22Rv1 (cell line): ENCODE results near the gene GRIA4.

Experiments
- H3K27ac ChIP-seq: fragments of 450-650 bp; 2 replicates; pipeline ENCODE4 v1.5.1; 2017
- ZFX ChIP-seq: fragments of 450-650 bp; IDR thresholded peaks from 2 replicates; pipeline ENCODE4 v1.6.1; 2017; ENCODE audit warnings: antibody characterized with exemption, borderline replicate concordance
- TF ChIP-seq, protein P1 (sequence below): fragments of 450-650 bp; IDR thresholded peaks from 2 replicates; pipeline ENCODE4 v1.5.1; 2017; ENCODE audit warnings: mild to moderate bottlenecking

The GRIA4 gene

DNA sequence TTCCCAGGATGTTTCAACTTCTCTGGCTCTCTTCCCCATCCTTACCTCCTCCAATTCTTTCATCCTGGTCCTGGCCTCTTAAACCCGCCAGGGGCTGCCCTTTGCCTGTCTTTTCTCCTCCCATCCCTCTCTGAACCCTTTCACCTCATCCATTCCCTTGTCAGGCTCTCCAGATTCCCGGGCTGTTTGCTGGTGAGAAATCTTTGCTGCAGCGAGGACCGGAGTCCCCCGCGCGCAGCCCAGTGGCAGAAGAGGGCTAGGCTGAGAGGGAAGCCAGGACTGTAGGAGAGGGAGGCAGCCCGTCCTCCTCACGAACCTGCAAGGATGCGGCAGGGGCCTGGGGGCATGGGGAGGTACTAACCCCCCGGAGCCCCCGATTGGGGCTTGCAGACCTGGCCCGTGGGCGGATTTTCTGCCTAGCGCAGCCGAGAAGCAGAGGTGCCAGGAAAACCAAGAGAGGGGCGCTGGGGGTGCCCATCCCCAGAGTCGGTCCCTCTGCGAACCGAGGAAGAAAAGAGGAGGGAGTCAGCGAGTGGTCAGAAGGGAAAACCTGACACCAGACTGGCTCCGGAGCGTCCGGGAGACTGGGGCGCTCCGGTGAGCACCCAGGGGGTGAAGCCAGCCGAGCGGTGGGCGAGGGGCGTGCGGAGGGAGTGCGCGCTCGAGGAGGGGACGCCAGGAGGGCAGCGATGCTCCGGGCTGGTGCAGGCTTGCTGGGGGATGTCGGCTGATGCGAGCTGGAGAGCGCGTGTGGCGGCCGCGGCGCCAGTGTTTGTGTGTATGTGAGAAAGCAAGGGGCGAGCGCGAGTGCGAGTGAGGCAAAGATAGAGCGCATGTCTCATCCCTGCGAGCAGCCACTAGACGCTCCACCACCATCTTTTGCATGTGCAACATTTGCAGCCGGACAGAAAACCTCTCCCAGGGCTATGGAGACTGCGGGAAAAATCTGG lies at the start of gene GRIA4:
Gene GRIA4 (plus strand): TSS at position 242 of the 950 bp plus-strand sequence. CDS start 925 bp downstream, outside the sequence.
- peak within 1 kb of the TSS; percentile 24 for H3K27ac ChIP-seq
- TF ChIP-seq ZFX: no peak
- TF ChIP-seq, protein P1, sequence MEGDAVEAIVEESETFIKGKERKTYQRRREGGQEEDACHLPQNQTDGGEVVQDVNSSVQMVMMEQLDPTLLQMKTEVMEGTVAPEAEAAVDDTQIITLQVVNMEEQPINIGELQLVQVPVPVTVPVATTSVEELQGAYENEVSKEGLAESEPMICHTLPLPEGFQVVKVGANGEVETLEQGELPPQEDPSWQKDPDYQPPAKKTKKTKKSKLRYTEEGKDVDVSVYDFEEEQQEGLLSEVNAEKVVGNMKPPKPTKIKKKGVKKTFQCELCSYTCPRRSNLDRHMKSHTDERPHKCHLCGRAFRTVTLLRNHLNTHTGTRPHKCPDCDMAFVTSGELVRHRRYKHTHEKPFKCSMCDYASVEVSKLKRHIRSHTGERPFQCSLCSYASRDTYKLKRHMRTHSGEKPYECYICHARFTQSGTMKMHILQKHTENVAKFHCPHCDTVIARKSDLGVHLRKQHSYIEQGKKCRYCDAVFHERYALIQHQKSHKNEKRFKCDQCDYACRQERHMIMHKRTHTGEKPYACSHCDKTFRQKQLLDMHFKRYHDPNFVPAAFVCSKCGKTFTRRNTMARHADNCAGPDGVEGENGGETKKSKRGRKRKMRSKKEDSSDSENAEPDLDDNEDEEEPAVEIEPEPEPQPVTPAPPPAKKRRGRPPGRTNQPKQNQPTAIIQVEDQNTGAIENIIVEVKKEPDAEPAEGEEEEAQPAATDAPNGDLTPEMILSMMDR: no peak

DNA sequence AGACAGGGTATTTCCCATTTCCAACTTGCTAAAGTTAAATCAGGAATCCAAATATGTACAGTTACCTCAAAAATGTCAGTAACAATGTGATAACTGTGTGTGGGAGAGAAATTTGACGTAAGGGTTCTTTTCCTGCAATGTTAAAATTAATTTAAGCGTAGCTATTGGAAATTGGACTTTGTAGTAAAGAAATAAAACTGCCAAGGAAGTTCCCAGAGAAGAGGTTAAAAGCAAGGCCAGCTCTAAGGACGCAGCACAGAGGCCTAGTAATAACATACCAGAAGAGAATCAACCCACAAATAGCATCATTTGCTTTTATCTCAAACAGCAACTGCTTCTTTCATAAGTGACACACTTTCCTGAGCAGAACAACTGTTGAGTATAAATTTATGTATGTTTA lies 36.8 kb upstream of the GRIA4 start:
- H3K27ac ChIP-seq: no peak overlapping the region
- TF ChIP-seq, protein P1: no peak
- no peak for TF ChIP-seq ZFX

DNA sequence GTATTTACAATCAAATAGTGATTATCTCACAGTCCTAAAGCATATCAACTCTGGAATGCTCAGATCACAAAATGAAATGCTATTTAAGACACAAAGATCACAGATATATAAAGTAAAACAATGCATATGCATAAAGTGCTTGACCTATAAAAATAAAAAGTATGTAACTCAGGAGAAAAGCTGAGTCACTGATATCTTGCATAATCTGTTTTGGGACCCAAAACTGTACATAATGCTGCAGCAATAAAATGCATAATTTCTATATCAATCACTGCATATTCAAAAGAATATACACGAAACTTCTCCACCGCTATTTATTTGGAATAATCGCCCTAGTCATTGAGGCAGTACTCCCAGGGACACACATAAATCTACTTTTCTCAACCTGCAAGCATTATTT lies 34.9 kb upstream of the GRIA4 start:
- no peak for TF ChIP-seq ZFX
- TF ChIP-seq, protein P1: no peak
- no peak overlapping the region for H3K27ac ChIP-seq

DNA sequence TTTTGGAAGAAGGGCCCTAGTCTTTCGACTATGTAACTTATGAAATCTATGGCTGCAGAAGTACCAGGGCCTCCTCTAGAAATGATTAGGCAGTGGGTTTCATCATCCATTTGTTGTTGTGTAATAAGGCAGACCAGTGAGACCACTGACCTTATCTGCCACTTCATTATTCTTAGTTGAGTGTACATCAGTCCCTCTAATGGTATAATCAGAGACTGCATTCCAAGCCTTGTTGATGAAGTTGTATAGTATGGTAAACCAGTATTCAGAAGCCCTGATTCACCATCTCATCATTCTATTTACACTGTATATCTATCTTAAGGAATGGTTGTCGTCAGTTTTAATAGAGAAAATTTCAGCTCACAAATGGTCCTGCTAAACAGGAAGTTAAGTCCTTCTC lies 32.2 kb upstream of the GRIA4 start:
- TF ChIP-seq, protein P1: no peak; the same call in 1 of the 2 replicates
- TF ChIP-seq ZFX: no peak
- H3K27ac ChIP-seq: no peak overlapping the region

DNA sequence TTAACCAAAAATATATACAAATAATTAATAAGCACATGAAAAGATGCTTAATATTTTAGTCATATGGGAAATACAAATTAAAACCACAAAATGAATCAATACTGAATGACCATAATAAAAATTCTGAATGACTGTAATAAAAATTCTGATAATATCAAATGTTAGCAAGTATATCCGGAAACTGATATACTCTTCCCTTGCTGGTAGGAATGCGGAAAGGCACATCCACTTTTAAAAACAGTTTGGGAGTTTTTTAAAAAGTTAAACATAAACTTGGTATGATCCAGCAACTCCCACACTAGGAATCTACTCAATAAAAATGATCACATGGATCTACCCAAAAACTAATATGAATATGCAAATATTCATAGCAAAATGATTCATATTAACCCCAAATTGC lies 30.8 kb upstream of the GRIA4 start:
- TF ChIP-seq, protein P1: no peak
- TF ChIP-seq ZFX: no peak

DNA sequence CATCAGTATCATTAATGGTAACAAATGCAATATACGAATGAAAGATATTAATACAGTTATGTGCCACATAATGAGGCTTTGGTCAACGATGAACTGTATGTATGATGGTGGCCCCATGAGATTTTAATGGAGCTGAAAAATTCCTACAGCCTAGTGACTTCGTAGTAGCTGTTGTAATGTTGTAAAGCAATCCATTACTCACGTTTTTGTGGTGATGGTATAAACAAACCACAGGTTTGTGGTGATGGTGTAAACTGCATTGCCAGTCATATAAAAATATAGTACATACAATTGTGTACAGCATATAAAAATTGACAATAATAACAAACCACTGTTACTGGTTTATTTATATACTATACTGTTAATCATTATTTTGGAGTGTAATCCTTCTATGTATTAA lies 27.4 kb upstream of the GRIA4 start:
- no peak for TF ChIP-seq ZFX
- TF ChIP-seq, protein P1: no peak
- H3K27ac ChIP-seq: no peak overlapping the region

More for the DNA sequence above, 30.8 kb upstream of the GRIA4 start:
- no peak overlapping the region for H3K27ac ChIP-seq

DNA sequence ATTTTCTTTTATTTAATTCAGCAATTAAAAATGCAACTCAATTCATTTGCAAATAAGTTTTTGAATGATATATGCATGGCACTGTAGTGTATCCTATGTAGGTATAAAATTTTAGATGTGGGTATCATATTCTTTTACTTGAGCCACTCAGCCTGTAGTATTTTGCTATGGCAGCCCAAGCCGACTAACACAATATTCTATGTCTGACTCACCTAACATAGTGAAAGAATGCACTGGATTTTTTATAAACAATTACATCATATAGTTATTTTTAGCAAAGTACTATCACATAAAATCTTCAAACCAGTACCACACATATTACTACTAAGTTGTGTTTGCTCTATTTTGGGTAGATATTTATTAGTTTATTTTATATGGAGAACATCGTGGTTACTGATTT lies 21.9 kb upstream of the GRIA4 start:
- H3K27ac ChIP-seq: no peak overlapping the region; the same call in 1 of the 2 replicates
- TF ChIP-seq, protein P1: no peak
